OCI-LY7 (cell line): ENCODE results near the gene AREL1. TPM values are rescaled to one million over a fixed set of nuclear protein-coding genes. Genes with fewer than 3 reads are reported as not detected.

Experiments
- BruUV-seq: library from RNA; stranded (reverse); fragments of 400-500 nt; replicated peaks from 2 replicates; lab custom pipeline; 2021; lab: Mats Ljungman, UMichigan
- CTCF ChIA-PET: fragments of 300-600 bp; sonication (Branson Sonifier 250); formaldehyde crosslinking; loops from one replicate; lab custom pipeline; 2022; ENCODE audit warnings: antibody characterized with exemption; ENCODE audit not compliant: unreplicated experiment; lab: Charles Lee
- POLR2A ChIA-PET: fragments of 300-600 bp; sonication (Branson Sonifier 250); formaldehyde crosslinking; loops from one replicate; lab custom pipeline; 2022; ENCODE audit warnings: antibody characterized with exemption; lab: Charles Lee
- DNase-seq: peaks from one replicate; pipeline ENCODE4 v3.0.0-alpha.2; 2015; ENCODE audit warnings: low spot score
- H2AFZ ChIP-seq: fragments of 200-600 bp; sonication (generic), shearing (Covaris generic); 2 replicates; pipeline ENCODE4 v1.6.1; 2014; ENCODE audit warnings: mild to moderate bottlenecking, antibody characterized with exemption, low read length, moderate library complexity
- H3K27ac ChIP-seq: fragments of 200-600 bp; sonication (generic); 2 replicates; pipeline ENCODE4 v1.5.1; 2014; ENCODE audit warnings: mixed run types, low read depth, mild to moderate bottlenecking, moderate library complexity, low read length, inconsistent platforms; ENCODE audit not compliant: poor library complexity, severe bottlenecking
- H3K36me3 ChIP-seq: fragments of 200-600 bp; sonication (generic); 2 replicates; pipeline ENCODE4 v1.6.1; 2014; ENCODE audit warnings: mild to moderate bottlenecking, antibody characterized with exemption, low read length, moderate library complexity, mixed read lengths; ENCODE audit not compliant: insufficient read depth
- H3K4me1 ChIP-seq: fragments of 200-600 bp; sonication (generic); 2 replicates; pipeline ENCODE4 v1.5.1; 2014; ENCODE audit warnings: mild to moderate bottlenecking, low read length; ENCODE audit not compliant: insufficient read depth, poor library complexity, severe bottlenecking
- H3K4me2 ChIP-seq: fragments of 200-600 bp; sonication (generic); 2 replicates; pipeline ENCODE4 v1.6.1; 2014; ENCODE audit warnings: mild to moderate bottlenecking, low read length
- H3K4me3 ChIP-seq: fragments of 200-600 bp; sonication (generic); 2 replicates; pipeline ENCODE4 v1.5.1; 2014; ENCODE audit warnings: mild to moderate bottlenecking, low read depth, low read length; ENCODE audit not compliant: poor library complexity, severe bottlenecking
- H3K79me2 ChIP-seq: fragments of 200-600 bp; sonication (generic); 2 replicates; pipeline ENCODE4 v1.6.1; 2016; ENCODE audit warnings: low read depth, mild to moderate bottlenecking, low read length, moderate library complexity, mixed read lengths; ENCODE audit not compliant: insufficient read depth
- H3K9me2 ChIP-seq: fragments of 200-600 bp; sonication (generic); 2 replicates; pipeline ENCODE4 v1.6.1; 2016; ENCODE audit warnings: mild to moderate bottlenecking, low read length, mixed read lengths; ENCODE audit not compliant: insufficient read depth
- H3K9me3 ChIP-seq: fragments of 200-600 bp; sonication (generic); 2 replicates; pipeline ENCODE4 v1.6.1; 2014; ENCODE audit warnings: mild to moderate bottlenecking, mixed run types, low read length, mixed read lengths
- H4K20me1 ChIP-seq: fragments of 200-600 bp; sonication (generic); 2 replicates; pipeline ENCODE4 v1.6.1; 2014; ENCODE audit warnings: mild to moderate bottlenecking, antibody characterized with exemption, low read length, moderate library complexity, mixed read lengths; ENCODE audit not compliant: insufficient read depth
- CTCF ChIP-seq: fragments of 200-600 bp; sonication (generic); conservative IDR thresholded peaks from 2 replicates; pipeline ENCODE4 v1.5.1; 2014; ENCODE audit warnings: mild to moderate bottlenecking, antibody characterized with exemption, low read length, moderate library complexity, mixed read lengths
- EZH2phosphoT487 ChIP-seq: fragments of 200-600 bp; sonication (generic); IDR thresholded peaks from 2 replicates; pipeline ENCODE4 v1.6.1; 2018; ENCODE audit warnings: low read depth, borderline replicate concordance, mild to moderate bottlenecking, mixed run types, antibody characterized with exemption, low read length, moderate library complexity, mixed read lengths
- intact Hi-C: fragments of 100-400 bp; cut with micrococcal nuclease; formaldehyde crosslinking; loops from one replicate; pipeline ENCODE4 v1.10.0; 2022; ENCODE audit not compliant: unreplicated experiment
- total RNA-seq, 2 experiments: library from RNA; depleted of rRNA in 1 of 2; stranded (reverse); fragments of >200 nt in 1 of 2; shearing (Covaris generic) in 1 of 2; gene quantifications; 2 replicates each; pipeline ENCODE4 v1.2.3, GENCODE V29; 2014 to 2022

Gene AREL1
- total RNA-seq, 2 experiments from 2014 or later = 30.5 to 37.8 TPM

GRCh38 chr14:74733221-74733620, 20.3 kb upstream of the AREL1 start:
- no peak overlapping the region for H2AFZ ChIP-seq
- no peak overlapping the region for H3K27ac ChIP-seq
- H3K4me2 ChIP-seq = no peak overlapping the region
- H3K9me3 ChIP-seq = no peaks in the 10 kb centered on the region
- ChIA-PET CTCF (no interaction called here), POLR2A (interaction anchor here (0.8 to 1.4 kb wide), 4 partner anchors 11 to 23 kb away, joined by 3 to 4 read pairs (median 4); partner anchors contain the start of genes AREL1 and FCF1)
- intact Hi-C loops = no loop called here
- H4K20me1 ChIP-seq = no peaks in the 10 kb centered on the region
- no TSS peak for BruUV-seq
- H3K79me2 ChIP-seq = no peaks in the 10 kb centered on the region
- no peaks in the 10 kb centered on the region for H3K9me2 ChIP-seq
- peaks cover 67% of the 10 kb centered on the region for H3K36me3 ChIP-seq
- H3K4me1 ChIP-seq = no peaks in the 10 kb centered on the region
- TF ChIP-seq EZH2phosphoT487 = no peak
- TF ChIP-seq CTCF = no peak
- no peak for DNase-seq
- H3K4me3 ChIP-seq = no peak overlapping the region

GRCh38 chr14:74732387-74732786, 19.5 kb upstream of the AREL1 start:
- H3K36me3 ChIP-seq = peaks cover 59% of the 10 kb centered on the region
- no TSS peak for BruUV-seq
- no peaks in the 10 kb centered on the region for H3K79me2 ChIP-seq
- no peaks in the 10 kb centered on the region for H3K9me3 ChIP-seq
- ChIA-PET CTCF (no interaction called here), POLR2A (interaction anchor here (0.6 kb wide), 1 partner anchor 314 kb away, joined by 3 read pairs; no protein-coding TSS in a partner anchor)
- H2AFZ ChIP-seq = no peak overlapping the region
- no peak for TF ChIP-seq EZH2phosphoT487
- H3K4me1 ChIP-seq = no peaks in the 10 kb centered on the region
- no peak overlapping the region for H3K27ac ChIP-seq
- H3K4me2 ChIP-seq = no peak overlapping the region
- H4K20me1 ChIP-seq = no peaks in the 10 kb centered on the region
- no peak overlapping the region for H3K4me3 ChIP-seq
- intact Hi-C loops = no loop called here
- H3K9me2 ChIP-seq = no peaks in the 10 kb centered on the region
- no peak for DNase-seq

- no peak overlapping the region for H3K27ac ChIP-seq
- H3K9me3 ChIP-seq = no peaks in the 10 kb centered on the region
- no peak overlapping the region for H2AFZ ChIP-seq
- H3K9me2 ChIP-seq = no peaks in the 10 kb centered on the region
- H3K36me3 ChIP-seq = peaks cover 48% of the 10 kb centered on the region
- no TSS peak for BruUV-seq
- TF ChIP-seq CTCF (no peak), EZH2phosphoT487 (no peak)
- no peak overlapping the region for H3K4me3 ChIP-seq
- ChIA-PET POLR2A (no interaction called here), CTCF (no interaction called here)
- intact Hi-C loops = no loop called here
- H3K79me2 ChIP-seq = no peaks in the 10 kb centered on the region
- H3K4me2 ChIP-seq = no peak overlapping the region
- H4K20me1 ChIP-seq = no peaks in the 10 kb centered on the region
- H3K4me1 ChIP-seq = no peaks in the 10 kb centered on the region
- DNase-seq = no peak
These were observed 10.3 kb upstream of the AREL1 start for GRCh38 chr14:74723134-74723533.
